AG10803 (cell line): ENCODE measurements around the gene IMMP2L.
A peak's percentile ranks its signal among the peaks of the same experiment; 100 is the strongest.

Experiments
- DNase-seq: peaks from one replicate; pipeline ENCODE4 v3.0.0; 2010; ENCODE audit warnings: low read depth
- H3K4me3 ChIP-seq: 2 replicates; pipeline ENCODE4 v1.5.1; 2011; ENCODE audit warnings: mild to moderate bottlenecking, low read length, control low read depth
- TF ChIP-seq, protein P1 (sequence below): conservative IDR thresholded peaks from 2 replicates; pipeline ENCODE4 v1.5.1; 2011; ENCODE audit warnings: mild to moderate bottlenecking, low read length, control low read depth, inconsistent platforms

The IMMP2L gene

DNA sequence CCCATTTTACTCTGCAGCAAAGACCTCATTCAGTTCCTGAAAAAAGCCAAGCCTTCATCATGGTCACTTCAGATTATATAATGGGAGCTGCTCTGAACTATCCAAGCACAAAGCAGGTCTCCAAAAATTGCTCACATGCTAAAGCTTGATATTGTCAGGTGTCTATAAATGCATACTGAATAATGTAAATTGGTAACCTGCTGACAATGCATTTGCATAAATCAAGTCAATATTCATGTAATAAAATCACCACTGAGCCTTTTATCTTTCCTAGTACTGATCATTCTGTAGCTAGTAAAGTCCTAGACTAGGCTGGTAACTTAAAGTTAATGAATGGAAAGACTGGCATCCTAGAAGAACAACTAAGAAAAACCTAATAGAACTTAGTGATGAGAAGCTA, 188.3 kb downstream of the IMMP2L start:
- no peak for DNase-seq
- TF ChIP-seq, protein P1, sequence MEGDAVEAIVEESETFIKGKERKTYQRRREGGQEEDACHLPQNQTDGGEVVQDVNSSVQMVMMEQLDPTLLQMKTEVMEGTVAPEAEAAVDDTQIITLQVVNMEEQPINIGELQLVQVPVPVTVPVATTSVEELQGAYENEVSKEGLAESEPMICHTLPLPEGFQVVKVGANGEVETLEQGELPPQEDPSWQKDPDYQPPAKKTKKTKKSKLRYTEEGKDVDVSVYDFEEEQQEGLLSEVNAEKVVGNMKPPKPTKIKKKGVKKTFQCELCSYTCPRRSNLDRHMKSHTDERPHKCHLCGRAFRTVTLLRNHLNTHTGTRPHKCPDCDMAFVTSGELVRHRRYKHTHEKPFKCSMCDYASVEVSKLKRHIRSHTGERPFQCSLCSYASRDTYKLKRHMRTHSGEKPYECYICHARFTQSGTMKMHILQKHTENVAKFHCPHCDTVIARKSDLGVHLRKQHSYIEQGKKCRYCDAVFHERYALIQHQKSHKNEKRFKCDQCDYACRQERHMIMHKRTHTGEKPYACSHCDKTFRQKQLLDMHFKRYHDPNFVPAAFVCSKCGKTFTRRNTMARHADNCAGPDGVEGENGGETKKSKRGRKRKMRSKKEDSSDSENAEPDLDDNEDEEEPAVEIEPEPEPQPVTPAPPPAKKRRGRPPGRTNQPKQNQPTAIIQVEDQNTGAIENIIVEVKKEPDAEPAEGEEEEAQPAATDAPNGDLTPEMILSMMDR, result no peak
- H3K4me3 ChIP-seq, result no peak overlapping the region

DNA sequence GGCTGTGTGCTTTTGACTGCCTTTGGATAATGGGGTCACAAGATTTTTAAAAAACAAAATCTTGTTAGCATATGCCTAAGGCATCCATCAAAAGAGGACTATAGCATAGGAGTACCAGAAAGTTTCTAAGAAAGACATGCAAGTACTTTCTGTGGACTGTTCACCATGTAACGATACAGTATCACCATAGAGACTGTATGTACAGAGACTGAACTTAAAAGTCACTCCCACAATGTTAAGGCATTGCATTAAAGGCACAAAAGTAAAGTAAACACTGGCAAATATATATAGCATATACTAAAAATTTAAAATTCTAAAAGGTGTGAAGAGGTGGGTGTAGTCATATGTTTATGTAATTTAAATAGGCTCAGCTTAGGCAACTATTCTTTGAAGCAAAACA, 190.9 kb downstream of the IMMP2L start:
- TF ChIP-seq, protein P1, result no peak
- DNase-seq, result no peak
- H3K4me3 ChIP-seq, result no peak overlapping the region

DNA sequence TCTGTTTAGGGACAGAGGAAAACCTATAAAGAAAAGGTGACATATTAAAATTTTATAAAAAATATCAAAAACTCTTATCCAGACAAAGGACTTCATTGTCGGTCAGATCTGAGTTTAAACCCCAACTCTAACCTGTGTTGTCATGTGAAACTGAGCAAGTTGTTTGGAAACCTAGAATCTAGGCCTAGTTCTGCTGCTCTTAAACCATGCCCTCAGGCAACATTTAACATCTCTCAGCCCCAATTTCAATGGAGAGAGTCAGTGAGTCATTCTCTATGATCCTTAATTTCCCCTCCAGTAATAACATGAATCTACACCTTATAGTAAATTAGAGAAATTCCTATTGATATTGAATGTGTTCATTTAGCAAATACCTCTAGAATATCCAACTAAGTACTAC, 192.3 kb downstream of the IMMP2L start:
- DNase-seq, result no peak
- H3K4me3 ChIP-seq, result no peak overlapping the region
- TF ChIP-seq, protein P1, result no peak

DNA sequence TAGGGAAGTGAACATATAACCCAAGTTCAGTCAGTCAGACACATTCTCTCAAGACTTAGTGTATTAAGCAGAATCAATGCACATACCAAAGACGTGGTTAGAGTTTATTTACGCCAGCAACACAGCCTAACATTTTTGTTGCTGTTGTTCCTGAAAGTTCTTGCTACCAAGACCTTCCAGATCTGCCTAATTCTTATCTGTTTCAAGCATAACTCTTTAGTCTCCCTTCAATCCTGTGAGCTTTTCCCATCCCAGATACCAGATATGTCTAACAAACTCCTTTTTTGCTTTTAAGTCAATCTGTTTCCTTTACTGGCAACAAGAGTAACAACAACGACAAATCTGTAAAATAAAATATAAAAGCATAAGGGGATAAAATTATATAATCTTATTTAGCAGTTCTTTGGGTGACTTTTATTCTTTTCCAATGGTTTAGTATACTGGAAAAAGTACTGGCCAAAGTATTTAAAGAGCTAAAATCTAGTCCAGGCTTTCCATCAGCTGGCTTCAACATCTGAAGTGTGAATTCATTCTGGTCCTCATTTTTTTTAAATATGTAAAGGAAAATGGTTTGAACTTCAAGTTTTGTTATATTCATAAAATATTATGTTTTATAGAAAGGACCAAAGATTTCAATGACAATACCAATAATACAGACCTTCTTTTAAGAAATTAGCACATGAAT, 193.8 kb downstream of the IMMP2L start:
- H3K4me3 ChIP-seq, result no peak overlapping the region
- DNase-seq, result no peak
- TF ChIP-seq, protein P1, result no peak

DNA sequence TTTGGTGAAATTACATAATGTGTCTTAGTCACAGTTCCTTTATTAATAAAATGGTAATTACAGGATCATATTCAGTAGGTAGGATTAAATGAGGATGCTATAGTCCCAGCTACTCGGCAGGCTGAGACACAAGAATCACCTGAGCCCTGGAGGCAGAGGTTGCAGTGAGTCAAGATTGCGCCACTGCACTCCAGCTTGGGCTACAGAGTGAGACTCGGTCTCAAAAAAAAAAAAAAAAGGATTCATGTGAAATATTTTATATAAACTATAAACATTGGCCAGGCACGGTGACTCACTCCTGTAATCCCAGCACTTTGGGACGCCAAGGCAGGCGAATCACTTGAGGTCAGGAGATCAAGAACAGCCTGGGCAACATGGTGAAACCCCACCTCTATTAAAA, 197.9 kb downstream of the IMMP2L start:
- DNase-seq, result peak; percentile 24
- TF ChIP-seq, protein P1, result no peak
- no peak overlapping the region for H3K4me3 ChIP-seq

DNA sequence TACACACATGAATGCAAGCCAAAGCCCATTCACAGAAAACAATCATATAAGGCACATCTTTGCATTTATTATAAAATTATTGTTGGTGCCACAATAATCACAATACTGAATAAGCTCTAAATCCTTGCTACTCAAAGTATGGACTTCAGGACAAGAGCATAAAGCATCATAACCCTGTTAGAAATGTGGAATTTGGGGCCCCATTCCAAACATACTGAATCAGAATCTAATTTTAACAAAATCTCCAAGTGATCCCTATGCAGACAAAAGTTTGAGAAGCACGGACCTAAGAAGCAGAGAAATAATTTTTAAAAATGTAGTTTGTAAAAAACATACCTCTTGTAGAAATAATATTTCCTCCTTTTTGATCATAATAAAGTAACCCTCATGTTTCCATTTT, 199.2 kb downstream of the IMMP2L start:
- DNase-seq, result peak; percentile 56
- TF ChIP-seq, protein P1, result no peak
- H3K4me3 ChIP-seq, result no peak overlapping the region

DNA sequence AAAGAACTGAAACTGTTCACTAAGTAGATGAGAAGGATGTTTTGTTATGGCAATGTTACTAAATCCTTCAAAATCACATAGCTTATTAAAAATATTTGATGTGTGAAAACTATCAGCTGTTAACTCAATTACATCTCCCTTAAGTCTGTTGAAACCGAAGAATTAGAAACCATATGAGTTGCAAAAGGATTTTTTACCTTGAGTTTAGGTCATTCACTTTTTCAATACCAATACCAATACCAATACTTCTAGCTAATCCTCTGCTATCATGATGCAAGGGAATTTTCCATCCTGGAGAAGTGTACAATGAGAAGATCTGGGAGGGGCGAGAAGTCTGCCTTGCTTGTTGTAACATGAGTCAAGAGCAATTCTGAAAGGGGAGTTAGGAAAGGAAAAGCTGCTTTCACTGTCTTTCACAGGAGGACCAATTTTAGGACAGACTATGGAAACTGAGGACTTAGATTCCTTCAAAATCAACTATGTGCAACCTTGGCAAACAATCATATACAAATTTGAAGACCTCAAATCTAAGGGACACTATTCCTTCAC, 199.7 kb downstream of the IMMP2L start:
- no peak overlapping the region for H3K4me3 ChIP-seq
- TF ChIP-seq, protein P1, result no peak
- DNase-seq, result peak; percentile 51
